BLaER1 (cell line): ENCODE data around the gene NEMP1.
"Not testable (repeated sequence)": the region's sequence is repeated elsewhere in the genome, so short reads cannot be mapped to it uniquely, and the experiment has no call there.

Experiments used
- H3K27ac ChIP-seq: shearing (Covaris generic); formaldehyde crosslinking; 2 replicates; pipeline ENCODE4 v1.8.1; 2022
- H3K27me3 ChIP-seq: shearing (Covaris generic); formaldehyde crosslinking; 2 replicates; pipeline ENCODE4 v1.8.1; 2022
- H3K36me3 ChIP-seq: shearing (Covaris generic); formaldehyde crosslinking; 2 replicates; pipeline ENCODE4 v1.8.1; 2022
- H3K4me1 ChIP-seq: shearing (Covaris generic); formaldehyde crosslinking; 2 replicates; pipeline ENCODE4 v1.8.1; 2022
- H3K4me2 ChIP-seq: shearing (Covaris generic); formaldehyde crosslinking; 2 replicates; pipeline ENCODE4 v1.8.1; 2022
- H3K4me3 ChIP-seq: shearing (Covaris generic); formaldehyde crosslinking; 2 replicates; pipeline ENCODE4 v1.8.1; 2022
- H3K9ac ChIP-seq: shearing (Covaris generic); formaldehyde crosslinking; 2 replicates; pipeline ENCODE4 v1.8.1; 2022
- H3K9me3 ChIP-seq: shearing (Covaris generic); formaldehyde crosslinking; 2 replicates; pipeline ENCODE4 v1.8.1; 2022
- H4K20me1 ChIP-seq: shearing (Covaris generic); formaldehyde crosslinking; 2 replicates; pipeline ENCODE4 v1.8.1; 2022
- Cebpa-rat ChIP-seq: shearing (Covaris generic); IDR thresholded peaks from 2 replicates; pipeline ENCODE4 v1.8.1; 2022

Gene NEMP1

GRCh38 chr12:57078519-57079404 is at the start of gene NEMP1:
Gene NEMP1, minus strand, starts transcription at chr12:57078791. Its CDS starts 46 bp downstream, at chr12:57078745.
- TF ChIP-seq Cebpa-rat, result no peak
- peaks cover 10% of the 10 kb centered on the region; the same call in 1 of the 2 replicates for H4K20me1 ChIP-seq
- peak within 1 kb of the TSS; percentile 92 for H3K9ac ChIP-seq
- no peaks in the 10 kb centered on the region for H3K9me3 ChIP-seq
- H3K36me3 ChIP-seq, result peaks cover 25% of the 10 kb centered on the region
- H3K27ac ChIP-seq, result peak within 1 kb of the TSS; percentile 93
- peaks cover 22% of the 10 kb centered on the region for H3K4me1 ChIP-seq
- H3K27me3 ChIP-seq, result no peaks in the 10 kb centered on the region
- peak within 1 kb of the TSS; percentile 88 for H3K4me3 ChIP-seq
- H3K4me2 ChIP-seq, result peak within 1 kb of the TSS; percentile 94

GRCh38 chr12:57127726-57128518 is 49.3 kb upstream of the NEMP1 start, which contains the start of gene LRP1:
Gene LRP1, plus strand, starts transcription at chr12:57128483. Its CDS starts 482 bp downstream, at chr12:57128965.
- H3K9ac ChIP-seq, result peak within 1 kb of the TSS; percentile 77
- no peaks in the 10 kb centered on the region for H3K9me3 ChIP-seq
- H3K4me1 ChIP-seq, result peaks cover 35% of the 10 kb centered on the region
- H3K27ac ChIP-seq, result peak within 1 kb of the TSS; percentile 43; the same call in 1 of the 2 replicates
- H3K27me3 ChIP-seq, result peaks cover 30% of the 10 kb centered on the region
- peak within 1 kb of the TSS; percentile 85 for H3K4me3 ChIP-seq
- H3K4me2 ChIP-seq, result peak within 1 kb of the TSS; percentile 97
- peaks cover 26% of the 10 kb centered on the region for H4K20me1 ChIP-seq
- no peaks in the 10 kb centered on the region for H3K36me3 ChIP-seq
- no peak for TF ChIP-seq Cebpa-rat

GRCh38 chr12:57127101-57127725 is 48.6 kb upstream of the NEMP1 start:
- Histone ChIP-seq H3K9ac (peak overlapping the region; percentile 77; the same call in 1 of the 2 replicates), H4K20me1 (peaks cover 21% of the 10 kb centered on the region), H3K36me3 (no peaks in the 10 kb centered on the region), H3K27me3 (peaks cover 30% of the 10 kb centered on the region), H3K4me3 (peak overlapping the region; percentile 85), H3K9me3 (no peaks in the 10 kb centered on the region), H3K27ac (no peak overlapping the region), H3K4me1 (peaks cover 35% of the 10 kb centered on the region), H3K4me2 (peak overlapping the region; percentile 90)
- no peak for TF ChIP-seq Cebpa-rat

GRCh38 chr12:57126561-57126960 is 48.0 kb upstream of the NEMP1 start:
- no peak for TF ChIP-seq Cebpa-rat
- Histone ChIP-seq H3K4me2 (peak overlapping the region; percentile 90; the same call in 1 of the 2 replicates), H4K20me1 (peaks cover 14% of the 10 kb centered on the region), H3K9me3 (no peaks in the 10 kb centered on the region), H3K4me3 (no peak overlapping the region), H3K4me1 (peaks cover 35% of the 10 kb centered on the region), H3K9ac (no peak overlapping the region), H3K27ac (no peak overlapping the region), H3K36me3 (no peaks in the 10 kb centered on the region), H3K27me3 (peaks cover 30% of the 10 kb centered on the region)

- Histone ChIP-seq H3K4me3 (no peak overlapping the region), H4K20me1 (peaks cover 9% of the 10 kb centered on the region), H3K9me3 (no peaks in the 10 kb centered on the region), H3K4me2 (no peak overlapping the region), H3K4me1 (peaks cover 33% of the 10 kb centered on the region), H3K36me3 (no peaks in the 10 kb centered on the region), H3K9ac (no peak overlapping the region), H3K27me3 (peaks cover 30% of the 10 kb centered on the region), H3K27ac (no peak overlapping the region)
- no peak for TF ChIP-seq Cebpa-rat
Measured at GRCh38 chr12:57126061-57126460, 47.5 kb upstream of the NEMP1 start.

- Histone ChIP-seq H3K36me3 (no peaks in the 10 kb centered on the region), H3K9ac (no peak overlapping the region), H3K4me1 (peaks cover 17% of the 10 kb centered on the region), H3K27ac (no peak overlapping the region), H3K4me3 (no peak overlapping the region), H3K9me3 (no peaks in the 10 kb centered on the region), H3K4me2 (no peak overlapping the region), H3K27me3 (peaks cover 27% of the 10 kb centered on the region), H4K20me1 (no peaks in the 10 kb centered on the region)
- no peak for TF ChIP-seq Cebpa-rat
Measured at GRCh38 chr12:57124261-57124877, 45.8 kb upstream of the NEMP1 start.

DNA sequence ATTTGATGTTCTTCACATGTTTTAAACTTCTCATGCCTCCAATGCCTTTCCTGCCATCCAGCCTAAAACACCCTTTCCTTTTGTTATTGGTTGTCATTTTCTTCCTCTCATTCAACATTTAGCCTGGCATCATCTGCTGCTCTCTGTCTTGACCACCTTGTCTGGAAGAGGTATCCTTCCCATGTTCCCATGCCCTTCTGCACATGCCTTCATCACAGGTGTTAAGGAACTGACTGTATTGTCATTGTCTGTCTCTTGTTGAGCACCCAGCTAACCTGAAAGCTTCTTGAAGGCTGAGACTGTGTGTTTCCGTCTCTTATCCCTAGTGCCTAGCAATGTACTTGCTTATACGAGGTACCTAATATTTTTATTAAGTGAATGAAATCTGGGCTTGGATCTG is 45.2 kb upstream of the NEMP1 start:
- Histone ChIP-seq H3K9ac (no peak overlapping the region), H3K4me2 (no peak overlapping the region), H3K36me3 (no peaks in the 10 kb centered on the region), H3K4me3 (no peak overlapping the region), H3K9me3 (no peaks in the 10 kb centered on the region), H3K27me3 (peaks cover 27% of the 10 kb centered on the region), H4K20me1 (no peaks in the 10 kb centered on the region), H3K4me1 (peaks cover 20% of the 10 kb centered on the region), H3K27ac (no peak overlapping the region)
- no peak for TF ChIP-seq Cebpa-rat

- not testable (repeated sequence) for H3K4me3 ChIP-seq, H3K4me2 ChIP-seq, H3K27ac ChIP-seq, H3K36me3 ChIP-seq, H3K27me3 ChIP-seq, H3K4me1 ChIP-seq, H3K9ac ChIP-seq, H4K20me1 ChIP-seq, H3K9me3 ChIP-seq
Measured at GRCh38 chr12:57120718-57121117, 42.1 kb upstream of the NEMP1 start.

DNA sequence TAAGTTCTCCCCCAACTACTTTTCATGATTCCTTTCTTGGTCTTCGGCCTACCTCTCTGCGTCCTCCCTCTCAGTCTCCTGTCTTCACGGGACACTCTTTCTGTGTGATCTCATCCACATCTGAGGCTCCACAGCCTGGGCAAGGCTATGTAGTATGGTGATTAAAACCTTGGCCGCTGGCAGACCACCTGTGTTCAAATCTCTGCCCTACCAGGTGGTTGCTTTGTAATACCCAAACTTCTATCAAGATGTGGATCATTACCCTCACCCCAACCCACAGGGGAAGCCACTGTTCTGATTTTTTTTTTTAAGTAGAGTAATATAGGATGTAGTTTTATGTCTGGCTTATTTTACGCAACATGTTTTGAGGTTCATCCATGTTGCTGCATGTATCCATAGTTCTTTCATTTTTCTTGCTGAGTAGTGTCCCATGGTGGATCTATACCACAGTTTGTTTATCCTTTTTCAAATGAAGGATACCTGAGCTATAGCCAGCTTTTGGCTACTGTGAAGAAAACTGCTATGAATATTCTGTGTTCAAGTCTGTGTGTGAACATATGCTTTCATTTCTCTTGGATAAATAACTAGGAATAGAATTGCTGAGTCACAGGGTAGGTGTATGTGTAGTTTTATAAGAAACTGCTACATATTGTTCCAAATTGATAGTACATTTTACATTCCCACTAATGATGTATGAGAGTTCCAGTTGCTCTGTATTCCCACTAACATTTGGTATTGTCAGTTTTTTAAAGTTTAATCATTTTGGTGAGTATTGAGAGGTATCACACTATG is 40.9 kb upstream of the NEMP1 start:
- Histone ChIP-seq H3K9ac (no peak overlapping the region), H3K4me3 (no peak overlapping the region), H3K27me3 (peaks cover under 1% of the 10 kb centered on the region; the same call in 1 of the 2 replicates), H3K9me3 (no peaks in the 10 kb centered on the region), H4K20me1 (no peaks in the 10 kb centered on the region), H3K4me2 (peak overlapping the region; percentile 2; the same call in 1 of the 2 replicates), H3K4me1 (peaks cover 8% of the 10 kb centered on the region; the same call in 1 of the 2 replicates), H3K27ac (no peak overlapping the region), H3K36me3 (no peaks in the 10 kb centered on the region)
- TF ChIP-seq Cebpa-rat, result no peak
